Transverse colon (tissue), 3 donors: ENCODE data around the gene MYOM1.

Source experiments
- POLR2A ChIP-seq: fragments of 450-650 bp; IDR thresholded peaks from one replicate; pipeline ENCODE4 v1.6.1; 2016; ENCODE audit warnings: antibody characterized with exemption, mild to moderate bottlenecking, moderate library complexity
- TF ChIP-seq, protein P1 (sequence below), 5 experiments: fragments of 200-600 bp in 3 of 5; fragments of 450-650 bp in 2 of 5; sonication (generic) in 3 of 5; IDR thresholded peaks; 1 replicate in 2 of 5; 2 replicates in 3 of 5; pipeline ENCODE4 v1.5.1; 2016 to 2017; ENCODE audit warnings: antibody characterized with exemption in 5 of 5, inconsistent platforms in 3 of 5, mild to moderate bottlenecking in 2 of 5, moderate library complexity in 1 of 5

- TF ChIP-seq, protein P1, sequence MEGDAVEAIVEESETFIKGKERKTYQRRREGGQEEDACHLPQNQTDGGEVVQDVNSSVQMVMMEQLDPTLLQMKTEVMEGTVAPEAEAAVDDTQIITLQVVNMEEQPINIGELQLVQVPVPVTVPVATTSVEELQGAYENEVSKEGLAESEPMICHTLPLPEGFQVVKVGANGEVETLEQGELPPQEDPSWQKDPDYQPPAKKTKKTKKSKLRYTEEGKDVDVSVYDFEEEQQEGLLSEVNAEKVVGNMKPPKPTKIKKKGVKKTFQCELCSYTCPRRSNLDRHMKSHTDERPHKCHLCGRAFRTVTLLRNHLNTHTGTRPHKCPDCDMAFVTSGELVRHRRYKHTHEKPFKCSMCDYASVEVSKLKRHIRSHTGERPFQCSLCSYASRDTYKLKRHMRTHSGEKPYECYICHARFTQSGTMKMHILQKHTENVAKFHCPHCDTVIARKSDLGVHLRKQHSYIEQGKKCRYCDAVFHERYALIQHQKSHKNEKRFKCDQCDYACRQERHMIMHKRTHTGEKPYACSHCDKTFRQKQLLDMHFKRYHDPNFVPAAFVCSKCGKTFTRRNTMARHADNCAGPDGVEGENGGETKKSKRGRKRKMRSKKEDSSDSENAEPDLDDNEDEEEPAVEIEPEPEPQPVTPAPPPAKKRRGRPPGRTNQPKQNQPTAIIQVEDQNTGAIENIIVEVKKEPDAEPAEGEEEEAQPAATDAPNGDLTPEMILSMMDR (IDR thresholded peaks at IDR 0.05) = no peak
- TF ChIP-seq POLR2A = no peak
Measured at GRCh38 chr18:3058328-3059191, 161.2 kb downstream of the MYOM1 start.
